Measurements from ENCODE around the gene CTRB1. TPM values are rescaled to one million over a fixed set of nuclear protein-coding genes. Genes with fewer than 3 reads are reported as not detected.
A peak's percentile ranks its signal among the peaks of the same experiment; 100 is the strongest.

CTRB1 gene
- total RNA-seq (not detected in 2 replicates), polyA plus RNA-seq (not detected in 2 replicates), polyA minus RNA-seq (not detected in 2 replicates), Bru-seq, nascent RNA (not detected), BruChase-seq, experiment 1, labeled RNA remaining after a 6-hour chase (percentile 15 among the genes with signal in this experiment), BruChase-seq, experiment 2, labeled RNA remaining after a 2-hour chase (not detected)
- polyA plus RNA-seq (2011; cell fraction: cytosol; rRNA removed): not detected in 2 replicates
- not detected in 2 replicates for polyA plus RNA-seq (2011; cell fraction: nucleus; rRNA removed)
- 0.41 TPM in 1 of 2 replicates, not detected in the other for polyA plus RNA-seq (2012)
- polyA minus RNA-seq (2011; cell fraction: cytosol; rRNA and poly(A)+ RNA removed): not detected
- polyA minus RNA-seq (2011; cell fraction: nucleus; rRNA and poly(A)+ RNA removed): not detected in 2 replicates
- long read RNA-seq: 0 reads

DNA sequence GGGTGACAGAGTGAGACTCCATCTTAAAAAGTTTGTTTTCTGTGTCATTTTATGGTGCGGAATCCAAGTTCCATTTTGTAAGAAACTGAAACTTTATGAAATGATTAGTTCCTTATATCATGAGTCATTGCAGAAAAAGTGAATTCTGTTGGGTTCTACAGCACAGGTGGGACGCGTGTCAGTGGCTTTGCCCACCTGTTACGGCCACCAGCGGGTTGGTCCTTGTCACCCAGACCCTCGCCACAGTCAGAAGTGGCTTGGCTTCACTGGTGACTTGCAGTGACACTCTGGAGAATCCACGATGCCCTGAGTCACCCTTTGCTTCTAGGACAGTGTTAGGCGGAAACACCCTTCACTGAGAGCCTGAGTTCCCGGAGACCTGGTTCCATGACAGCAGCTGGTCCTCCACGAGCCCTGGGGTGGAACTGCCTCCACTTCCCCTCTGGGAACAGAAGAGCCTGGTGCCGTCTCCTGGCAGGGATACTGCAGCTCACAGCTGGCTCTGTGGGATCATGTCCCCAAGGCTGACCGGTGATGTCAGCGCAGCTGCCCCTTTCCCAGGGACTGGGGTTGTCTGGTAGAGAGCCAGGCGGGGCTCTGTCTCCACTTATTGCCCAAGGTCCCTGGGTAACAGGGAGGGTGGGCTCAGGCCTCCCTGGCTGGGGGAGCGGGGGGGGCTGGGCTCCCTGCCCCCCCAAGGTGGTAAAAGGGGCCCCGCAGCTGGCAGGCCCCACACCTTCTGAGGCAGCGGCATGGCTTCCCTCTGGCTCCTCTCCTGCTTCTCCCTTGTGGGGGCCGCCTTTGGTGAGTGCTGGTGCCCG lies at the start of gene CTRB1:
TSS of gene CTRB1 (plus strand) at position 733 of the 821 bp plus-strand sequence. CDS start at position 753, 20 bp downstream.
- Histone ChIP-seq H3K36me3 (ENCODE audit: control insufficient read depth in 2 of 2, extremely low read depth in 1 of 2, insufficient read depth in 2 of 2, low read length in 2 of 2) (no peaks in the 10 kb centered on the region), H3K4me1 (ENCODE audit: control insufficient read depth, extremely low read depth, insufficient read depth, low read length) (no peaks in the 10 kb centered on the region), H3K27me3 (ENCODE audit: control insufficient read depth in 2 of 2, insufficient read depth in 2 of 2, low read length in 2 of 2) (no peaks in the 10 kb centered on the region), H3K79me2 (ENCODE audit: control insufficient read depth, insufficient read depth, low read length) (no peaks in the 10 kb centered on the region), H3K4me2 (ENCODE audit: insufficient read depth, low read length) (no peak within 1 kb of the TSS), H3K9me1 (replicated peaks; ENCODE audit: control insufficient read depth, extremely low read depth, insufficient read depth, low read length) (no peaks in the 10 kb centered on the region), H2AFZ (ENCODE audit: low read depth, low read length) (no peak within 1 kb of the TSS), H4K20me1 (replicated peaks; ENCODE audit: control insufficient read depth, extremely low read depth, insufficient read depth, low read length) (no peaks in the 10 kb centered on the region), H3K27ac (ENCODE audit: insufficient read depth, low read depth, low read length) (no peak within 1 kb of the TSS), H3K9ac (replicated peaks; ENCODE audit: extremely low read depth, insufficient read depth, low read length) (no peak within 1 kb of the TSS), H3K9me3 (replicated peaks; ENCODE audit: control insufficient read depth, insufficient read depth, low read length) (no peaks in the 10 kb centered on the region), H3K4me3 (replicated peaks in 1 of 3; ENCODE audit: insufficient read depth in 1 of 3, low read depth in 1 of 3, low read length in 3 of 3) (no peak within 1 kb of the TSS)
- BruUV-seq (replicated peaks): no TSS peak
- no peak for DNase-seq (ENCODE audit: low read depth, low spot score)
- intact Hi-C loops (cut with micrococcal nuclease) (no loop called here), dilution Hi-C loops (cut with MboI; ENCODE audit: extremely low pct_ligation_motif_present, low sequenced_read_pairs) (no loop called here)
- CTCF ChIA-PET: interaction anchor here (0.9 kb wide), 1 partner anchor 19 kb away, joined by 3 read pairs; no protein-coding TSS in a partner anchor
- TF ChIP-seq, protein P1, sequence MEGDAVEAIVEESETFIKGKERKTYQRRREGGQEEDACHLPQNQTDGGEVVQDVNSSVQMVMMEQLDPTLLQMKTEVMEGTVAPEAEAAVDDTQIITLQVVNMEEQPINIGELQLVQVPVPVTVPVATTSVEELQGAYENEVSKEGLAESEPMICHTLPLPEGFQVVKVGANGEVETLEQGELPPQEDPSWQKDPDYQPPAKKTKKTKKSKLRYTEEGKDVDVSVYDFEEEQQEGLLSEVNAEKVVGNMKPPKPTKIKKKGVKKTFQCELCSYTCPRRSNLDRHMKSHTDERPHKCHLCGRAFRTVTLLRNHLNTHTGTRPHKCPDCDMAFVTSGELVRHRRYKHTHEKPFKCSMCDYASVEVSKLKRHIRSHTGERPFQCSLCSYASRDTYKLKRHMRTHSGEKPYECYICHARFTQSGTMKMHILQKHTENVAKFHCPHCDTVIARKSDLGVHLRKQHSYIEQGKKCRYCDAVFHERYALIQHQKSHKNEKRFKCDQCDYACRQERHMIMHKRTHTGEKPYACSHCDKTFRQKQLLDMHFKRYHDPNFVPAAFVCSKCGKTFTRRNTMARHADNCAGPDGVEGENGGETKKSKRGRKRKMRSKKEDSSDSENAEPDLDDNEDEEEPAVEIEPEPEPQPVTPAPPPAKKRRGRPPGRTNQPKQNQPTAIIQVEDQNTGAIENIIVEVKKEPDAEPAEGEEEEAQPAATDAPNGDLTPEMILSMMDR (IDR thresholded peaks at IDR 0.05; ENCODE audit: extremely low read depth in 1 of 2, insufficient read depth in 1 of 2, low read depth in 1 of 2, low read length in 2 of 2): no peak
- TF ChIP-seq MAX (IDR thresholded peaks at IDR 0.05; ENCODE audit: insufficient read depth, insufficient read length) (no peak), POLR2A (IDR thresholded peaks at IDR 0.05; ENCODE audit: low read depth, low read length) (no peak), EZH2 (IDR thresholded peaks at IDR 0.05; ENCODE audit: borderline replicate concordance, low read depth, low read length, severe bottlenecking) (no peak), MYC (IDR thresholded peaks at IDR 0.05; ENCODE audit: low read depth, low read length) (no peak), JUN (IDR thresholded peaks at IDR 0.05; ENCODE audit: borderline replicate concordance, insufficient read depth, insufficient read length, low read depth) (no peak), POLR2AphosphoS5 (IDR thresholded peaks at IDR 0.05; ENCODE audit: insufficient read depth, low read depth, low read length) (no peak), FOS (IDR thresholded peaks at IDR 0.05; ENCODE audit: borderline replicate concordance, insufficient read depth, low read length) (no peak), GATA2 (IDR thresholded peaks at IDR 0.05; ENCODE audit: insufficient read depth, insufficient read length, low read depth, low read length) (no peak)
- POLR2A ChIA-PET: no interaction called here
- no peak for FAIRE-seq

Measured in endothelial cell of umbilical vein (primary cell).